CD4-positive, alpha-beta T cell treated with Interleukin-2 at 100 ng/mL for 4 hours (primary cell): ENCODE data around the gene FOXP3.
"Not testable (repeated sequence)": the region's sequence is repeated elsewhere in the genome, so short reads cannot be mapped to it uniquely, and the experiment has no call there.

Experiments used
- DNase-seq: peaks from one replicate; pipeline ENCODE4 v3.0.0-alpha.2; 2020; ENCODE audit warnings: low spot score

FOXP3 gene, protein sequence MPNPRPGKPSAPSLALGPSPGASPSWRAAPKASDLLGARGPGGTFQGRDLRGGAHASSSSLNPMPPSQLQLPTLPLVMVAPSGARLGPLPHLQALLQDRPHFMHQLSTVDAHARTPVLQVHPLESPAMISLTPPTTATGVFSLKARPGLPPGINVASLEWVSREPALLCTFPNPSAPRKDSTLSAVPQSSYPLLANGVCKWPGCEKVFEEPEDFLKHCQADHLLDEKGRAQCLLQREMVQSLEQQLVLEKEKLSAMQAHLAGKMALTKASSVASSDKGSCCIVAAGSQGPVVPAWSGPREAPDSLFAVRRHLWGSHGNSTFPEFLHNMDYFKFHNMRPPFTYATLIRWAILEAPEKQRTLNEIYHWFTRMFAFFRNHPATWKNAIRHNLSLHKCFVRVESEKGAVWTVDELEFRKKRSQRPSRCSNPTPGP

DNA sequence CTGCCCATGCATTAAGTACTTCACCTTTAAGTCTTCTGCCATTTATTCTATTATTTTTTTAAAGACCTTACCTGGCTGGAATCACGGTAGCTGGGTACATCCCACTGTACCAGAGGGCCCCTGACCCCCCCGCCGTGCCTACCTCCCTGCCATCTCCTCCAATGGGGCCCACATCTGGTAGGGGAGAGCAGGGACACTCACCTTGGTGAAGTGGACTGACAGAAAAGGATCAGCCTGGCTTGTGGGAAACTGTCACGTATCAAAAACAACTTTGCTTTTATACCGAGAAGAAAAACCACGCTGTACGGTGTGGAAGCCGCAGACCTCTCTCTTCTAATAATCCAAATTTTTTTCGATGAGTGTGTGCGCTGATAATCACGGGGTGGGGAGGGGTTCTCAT, at the start of gene FOXP3:
Gene FOXP3, minus strand, starts transcription at position 251 of the 400 bp plus-strand sequence. CDS start 6,205 bp downstream, outside the sequence.
- DNase-seq: peak; percentile 46

DNA sequence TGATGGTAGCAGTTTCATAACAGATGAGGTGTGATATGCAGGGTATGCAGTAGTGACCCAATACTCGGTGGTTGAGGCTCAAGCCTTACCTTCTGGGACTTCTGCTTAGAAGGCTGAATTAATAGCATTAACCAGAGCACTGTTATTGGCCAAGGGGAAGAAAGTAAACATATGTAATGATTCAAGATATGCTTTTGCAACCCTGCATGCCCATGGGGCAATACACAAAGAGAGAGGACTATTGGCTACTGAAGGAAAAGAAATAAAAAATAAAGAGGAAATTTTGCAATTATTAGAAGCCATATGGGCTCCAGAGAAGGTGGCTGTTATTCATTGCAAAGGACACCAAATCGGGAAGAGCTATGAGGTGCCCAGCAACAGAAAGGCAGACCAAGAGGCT, 47.7 kb upstream of the FOXP3 start:
- no peak for DNase-seq

DNA sequence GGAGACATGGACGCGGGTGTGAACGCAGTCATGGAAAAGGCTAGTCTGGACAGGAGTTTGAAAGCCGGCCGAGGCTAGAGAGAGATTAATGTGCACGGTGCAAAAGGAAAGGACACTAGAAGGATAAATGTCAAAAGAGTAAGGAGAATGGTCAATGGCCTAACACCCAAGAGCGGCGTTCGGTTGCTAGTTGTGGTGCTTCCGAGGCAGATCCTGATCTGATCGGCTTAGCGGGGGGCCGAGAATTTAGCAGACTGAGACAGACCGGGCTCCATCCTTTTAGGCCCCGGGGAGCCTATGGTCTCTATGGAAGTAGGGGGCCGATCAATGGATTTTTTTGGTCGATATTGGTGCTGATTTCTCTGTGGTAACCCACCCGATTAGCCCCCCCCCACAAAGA, 45.9 kb upstream of the FOXP3 start:
- no peak for DNase-seq

DNA sequence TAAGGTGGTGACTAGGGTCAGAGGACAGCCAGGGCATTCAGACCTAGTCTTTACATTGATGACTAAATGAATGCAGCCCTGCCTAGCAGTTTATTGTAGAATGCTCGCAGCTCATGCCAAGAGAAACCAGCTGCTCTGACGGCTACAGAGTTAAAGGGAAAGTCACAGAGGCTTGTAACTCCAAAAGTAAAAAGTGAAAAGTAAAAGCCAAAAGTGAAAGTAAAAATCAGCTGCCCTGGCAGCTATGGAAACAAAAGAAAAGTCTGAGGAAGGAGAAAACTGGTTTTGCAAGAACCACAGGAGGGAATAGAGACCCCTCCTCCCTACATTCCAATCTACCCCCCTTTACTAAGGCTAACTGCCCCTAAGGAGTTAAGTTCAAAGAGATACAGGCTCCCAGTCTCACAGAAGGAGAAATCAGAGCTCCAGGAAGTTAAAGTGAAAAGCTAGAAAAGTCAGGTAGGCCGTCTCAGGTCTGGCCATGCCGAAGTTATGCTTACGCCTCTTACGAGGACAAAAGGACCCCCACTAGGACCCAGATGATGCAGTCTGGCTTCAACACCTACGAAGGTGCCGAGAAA, 45.0 kb upstream of the FOXP3 start:
- DNase-seq: peak; percentile 31

DNA sequence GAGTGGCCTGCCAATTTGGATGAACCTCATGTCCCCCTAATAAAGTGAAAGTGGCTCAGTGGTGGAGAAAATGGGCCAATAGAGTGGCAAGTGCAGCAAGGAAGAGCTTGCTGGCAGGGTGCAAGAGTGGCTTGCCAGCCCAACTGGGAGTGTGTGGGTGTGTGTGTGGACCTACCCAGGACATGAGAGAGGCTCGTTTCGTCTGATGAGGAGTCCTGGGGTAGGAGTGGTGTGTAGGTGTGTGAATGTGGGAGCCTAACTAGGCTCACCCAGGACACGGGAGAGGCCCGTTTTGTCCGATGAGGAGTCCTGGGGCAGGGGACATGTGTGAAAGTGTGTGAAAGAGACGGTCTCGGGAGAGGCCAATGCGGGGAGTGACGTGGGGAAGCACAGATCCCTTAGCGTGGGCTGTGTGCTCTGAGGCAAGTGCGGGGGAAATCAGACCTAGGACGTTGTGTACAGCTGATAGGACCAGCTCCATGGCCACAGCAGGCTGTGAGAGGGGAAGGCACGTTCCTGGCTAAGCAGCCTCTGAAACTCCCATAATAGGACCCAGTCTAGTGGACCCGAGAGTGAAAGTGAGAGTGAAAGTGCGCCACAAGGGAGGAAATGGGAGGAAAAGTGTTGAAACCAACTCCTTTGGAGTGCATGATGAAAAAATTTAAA, 44.2 kb upstream of the FOXP3 start:
- peak; percentile 27 for DNase-seq

DNA sequence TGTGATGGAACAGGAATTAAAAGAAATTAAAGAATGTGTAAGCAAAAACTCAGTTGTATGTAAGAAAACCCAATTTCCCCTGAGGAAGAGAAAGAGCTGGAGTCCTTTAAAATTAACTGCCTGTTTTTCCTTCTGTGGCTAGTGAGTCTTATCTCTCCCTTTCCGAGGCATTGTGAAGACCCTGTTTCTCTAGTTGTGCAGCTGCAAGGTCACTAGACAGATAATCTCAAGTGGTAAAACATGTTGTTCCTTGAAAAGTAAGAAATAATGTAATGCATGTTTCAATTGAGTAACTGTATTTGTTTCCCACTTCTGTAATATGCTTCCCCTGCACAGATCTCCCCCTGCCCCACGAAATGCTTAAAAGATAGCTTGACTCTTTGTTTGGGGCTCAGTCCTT, 43.3 kb upstream of the FOXP3 start:
- DNase-seq: not testable (repeated sequence)

DNA sequence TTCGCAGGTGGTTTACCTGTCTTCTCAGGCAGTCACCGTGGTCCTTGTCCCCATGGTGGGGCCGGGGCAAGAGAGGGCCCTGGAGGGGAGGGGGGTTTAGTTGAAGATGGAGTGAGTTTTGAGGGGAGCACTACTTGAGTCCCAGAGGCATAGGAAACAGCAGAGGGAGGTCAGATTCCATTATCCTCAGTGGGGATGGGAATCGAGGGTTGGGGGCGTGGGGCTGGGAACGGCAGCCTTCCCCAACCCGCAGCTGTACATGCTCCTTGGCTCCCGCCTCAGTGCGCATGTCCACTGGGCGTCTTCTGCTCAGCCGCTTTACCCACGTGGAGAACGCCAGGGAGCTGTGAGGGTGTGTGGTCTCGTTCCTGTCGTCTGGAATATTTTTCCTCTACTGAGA, 38.8 kb upstream of the FOXP3 start, which contains the start of gene GAGE10:
Gene GAGE10, plus strand, starts transcription at position 301 of the 400 bp plus-strand sequence. CDS start 1,214 bp downstream, outside the sequence.
- no peak for DNase-seq

DNA sequence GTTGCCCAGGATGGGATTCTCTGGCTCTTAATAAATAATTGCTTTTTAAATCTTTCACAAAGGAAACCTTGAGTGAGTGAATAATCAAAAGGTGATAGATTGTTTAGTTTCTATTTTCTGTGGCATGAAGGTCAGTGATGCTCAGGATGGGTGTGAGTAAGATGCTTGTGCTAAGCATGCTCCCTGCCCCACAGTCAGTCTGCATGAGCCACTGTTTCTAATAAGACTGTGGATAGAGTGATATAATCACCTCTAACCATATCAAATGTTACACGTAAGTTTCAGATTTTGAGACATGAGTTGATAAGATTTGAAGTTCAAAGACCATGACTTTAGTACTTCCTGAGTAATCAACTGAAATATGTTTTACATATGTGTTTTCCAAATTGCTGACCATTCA, 36.2 kb upstream of the FOXP3 start:
- no peak for DNase-seq

DNA sequence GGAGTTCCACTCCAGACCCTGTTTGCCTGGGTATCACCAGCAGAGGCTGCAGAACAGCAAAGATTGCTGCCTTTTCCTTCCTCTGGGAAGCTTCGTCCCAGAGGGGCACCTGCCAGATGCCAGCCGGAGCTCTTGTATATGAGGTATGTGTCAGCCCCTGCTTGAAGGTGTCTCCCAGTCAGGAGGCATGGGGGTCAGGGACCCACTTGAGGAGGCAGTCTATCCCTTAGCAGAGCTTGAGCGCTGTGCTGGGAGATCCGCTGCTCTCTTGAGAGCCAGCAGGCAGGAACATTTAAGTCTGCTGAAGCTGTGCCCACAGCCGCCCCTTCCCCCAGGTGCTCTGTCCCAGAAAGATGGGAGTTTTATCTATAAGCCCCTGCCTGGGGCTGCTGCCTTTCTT, 34.8 kb upstream of the FOXP3 start:
- not testable (repeated sequence) for DNase-seq

DNA sequence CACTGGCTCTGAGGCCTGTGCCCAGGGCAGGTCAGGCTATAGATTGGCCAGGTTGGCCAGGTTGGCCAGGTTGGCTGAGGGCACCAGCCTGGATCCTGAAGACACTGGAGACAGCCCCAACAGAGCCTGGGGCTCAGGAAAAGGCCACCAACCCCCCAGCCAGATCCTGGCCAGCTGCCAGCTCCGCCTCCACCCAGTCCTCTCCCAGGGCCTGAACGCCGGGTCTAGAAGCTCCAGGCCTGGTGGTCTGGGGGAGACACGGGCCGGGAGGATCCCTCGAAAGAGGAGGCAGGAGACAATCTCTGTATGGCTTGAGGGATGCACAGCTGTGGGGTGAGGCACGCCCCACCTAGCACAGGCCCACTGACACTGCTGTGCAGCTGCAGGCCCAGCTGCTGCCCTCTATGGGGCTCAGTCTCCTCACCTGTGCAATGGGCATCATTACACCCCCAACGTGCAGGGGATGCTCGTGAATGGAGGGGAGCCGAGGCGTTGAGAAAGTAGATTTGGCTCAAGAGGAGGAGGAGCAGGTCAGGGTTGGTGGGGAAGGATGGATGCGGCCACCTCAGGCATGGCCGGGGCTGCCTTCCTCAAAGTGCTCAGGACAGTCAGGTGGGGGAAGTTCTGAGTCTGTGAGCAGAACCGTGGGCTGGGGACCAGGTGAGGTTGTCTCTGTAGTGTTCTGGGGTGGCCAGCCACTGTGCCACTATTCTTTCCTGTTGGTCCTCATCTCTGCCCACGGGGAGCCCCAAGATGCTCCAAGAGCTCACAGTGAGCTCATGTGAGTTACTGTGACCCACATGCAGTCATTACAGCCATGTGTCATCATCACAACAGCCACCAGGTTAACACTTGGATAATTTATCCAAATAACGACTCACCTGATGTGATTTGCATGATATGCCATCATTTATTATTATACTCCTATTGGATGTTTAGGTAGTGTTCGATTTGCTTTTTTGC, 28.2 kb upstream of the FOXP3 start:
- DNase-seq: no peak

DNA sequence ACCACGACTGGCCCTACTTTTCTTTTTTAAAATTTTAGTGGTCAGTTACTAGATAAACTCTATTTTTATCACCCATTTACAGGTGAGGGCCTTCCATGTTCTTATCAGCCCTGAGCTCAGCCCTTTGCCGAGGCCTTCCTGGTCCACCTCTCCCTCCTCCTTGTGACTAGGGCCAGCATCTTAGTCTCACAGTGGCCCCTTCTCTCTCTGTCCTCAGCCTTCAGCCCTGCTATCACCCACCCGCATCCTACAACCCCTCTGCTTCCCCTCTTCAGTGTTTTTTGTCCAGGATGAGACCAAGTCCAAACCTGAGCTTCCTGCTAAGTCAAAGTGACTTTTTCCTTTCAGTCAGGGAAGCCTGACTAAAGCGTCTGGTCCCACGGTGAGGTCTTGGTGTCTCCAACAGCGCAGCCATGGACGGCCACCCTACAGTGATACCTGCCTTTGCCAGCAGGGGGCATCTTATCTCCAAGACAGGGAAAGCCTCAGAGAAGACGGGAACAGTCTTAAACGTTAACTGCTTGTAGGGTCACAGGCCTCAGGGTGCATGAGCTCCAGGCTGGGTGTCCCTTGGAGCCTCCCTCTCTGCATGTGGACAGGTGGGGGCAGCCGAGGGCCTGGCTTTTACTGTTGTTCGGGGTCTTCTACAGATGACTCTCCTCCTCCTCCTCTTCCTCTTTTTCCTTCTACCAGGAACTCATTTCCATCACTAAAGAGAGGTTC, 27.3 kb upstream of the FOXP3 start:
- DNase-seq: peak; percentile 73

DNA sequence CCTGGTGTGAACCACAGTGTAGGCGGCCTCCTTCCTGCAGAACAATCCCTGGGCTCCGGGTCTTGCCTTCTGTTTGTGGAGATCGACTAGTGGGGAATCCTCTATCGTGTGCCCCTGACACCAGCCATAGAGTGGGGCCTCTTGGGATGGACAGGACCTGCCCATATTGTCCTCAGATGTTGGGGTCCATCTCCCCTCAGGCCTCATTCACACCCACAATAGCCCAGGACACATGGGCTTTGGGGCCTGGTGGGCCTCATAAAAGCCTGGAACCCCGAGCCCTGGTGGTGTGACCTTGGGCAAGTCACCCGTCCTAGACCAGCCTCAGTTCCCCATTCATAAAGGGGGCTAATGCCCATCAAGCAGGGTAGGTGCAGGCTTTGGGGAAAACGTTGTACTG, 25.7 kb upstream of the FOXP3 start:
- no peak for DNase-seq

DNA sequence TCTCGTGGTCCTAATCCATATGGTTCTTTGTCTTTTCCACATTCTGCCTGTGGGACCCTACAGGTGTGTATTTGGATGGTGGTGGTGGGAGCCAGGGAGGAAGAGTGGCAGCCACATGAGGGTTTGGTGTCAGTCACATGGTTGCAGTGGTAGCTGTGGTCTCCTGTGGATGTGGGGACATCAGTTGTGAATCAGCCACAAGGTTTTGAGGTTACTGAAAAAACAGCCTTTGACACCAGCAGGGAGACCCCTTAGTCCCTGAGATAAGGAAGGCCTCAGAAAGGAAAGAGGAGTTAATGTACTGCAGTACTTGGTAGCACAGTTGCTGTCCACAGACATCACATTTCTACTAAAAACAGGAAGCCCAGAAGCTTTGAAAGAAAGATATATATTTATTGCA, 23.2 kb upstream of the FOXP3 start:
- no peak for DNase-seq

DNA sequence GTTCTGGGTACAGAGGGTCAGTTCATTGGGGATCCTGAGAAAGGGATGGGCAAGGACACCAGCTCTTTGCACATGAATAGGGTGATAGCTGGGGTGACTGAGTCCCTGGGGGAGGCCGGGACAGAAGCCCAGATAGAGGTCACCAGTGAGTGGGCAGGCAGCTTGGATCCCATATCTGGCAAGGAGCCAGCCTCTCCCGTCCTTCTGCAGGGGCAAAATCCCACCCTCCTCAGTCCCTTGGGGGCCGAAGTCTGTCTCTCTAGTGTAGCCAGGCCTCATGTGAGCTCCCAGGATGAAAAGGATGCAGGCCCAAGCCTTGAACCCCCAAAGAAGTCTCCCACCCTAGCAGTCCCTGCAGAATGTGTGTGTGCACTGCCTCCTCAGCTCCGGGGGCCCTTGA, 22.1 kb upstream of the FOXP3 start:
- DNase-seq: no peak

DNA sequence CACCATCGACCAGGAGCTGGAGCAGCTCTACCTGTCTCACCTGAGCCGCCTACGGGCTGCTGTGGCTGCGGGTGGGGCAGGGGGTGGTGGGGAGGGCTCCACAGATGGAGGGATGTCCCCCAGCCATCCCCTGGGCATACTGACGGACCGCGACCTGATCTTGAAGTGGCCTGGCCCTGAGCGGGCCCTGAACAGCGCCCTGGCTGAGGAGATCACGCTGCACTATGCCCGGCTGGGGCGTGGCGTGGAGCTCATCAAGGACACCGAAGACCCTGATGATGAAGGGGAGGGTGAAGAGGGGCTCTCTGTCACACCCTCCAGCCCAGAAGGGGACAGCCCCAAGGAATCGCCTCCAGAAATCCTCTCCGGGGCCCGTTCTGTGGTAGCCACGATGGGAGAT, 21.6 kb upstream of the FOXP3 start:
- no peak for DNase-seq

DNA sequence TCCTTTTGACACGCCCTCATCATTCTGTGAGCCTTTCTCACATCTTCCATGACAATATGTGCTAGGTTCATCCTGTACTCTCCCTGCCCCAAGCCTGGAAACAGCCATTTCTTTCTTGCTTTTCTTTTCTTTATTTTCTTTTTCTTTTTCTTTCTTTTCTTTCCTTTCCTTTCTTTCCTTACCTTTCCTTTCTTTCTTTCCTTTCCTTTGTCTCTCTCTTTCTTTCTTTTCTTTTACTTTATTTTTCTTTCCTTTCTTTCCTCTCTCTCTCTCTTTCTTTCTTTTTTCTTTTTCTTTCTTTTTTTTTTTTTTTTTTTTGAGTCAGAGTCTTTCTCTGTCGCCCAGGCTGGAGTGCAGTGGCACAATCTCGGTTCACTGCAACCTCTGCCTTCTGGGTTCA, 19.7 kb upstream of the FOXP3 start:
- DNase-seq: no peak

DNA sequence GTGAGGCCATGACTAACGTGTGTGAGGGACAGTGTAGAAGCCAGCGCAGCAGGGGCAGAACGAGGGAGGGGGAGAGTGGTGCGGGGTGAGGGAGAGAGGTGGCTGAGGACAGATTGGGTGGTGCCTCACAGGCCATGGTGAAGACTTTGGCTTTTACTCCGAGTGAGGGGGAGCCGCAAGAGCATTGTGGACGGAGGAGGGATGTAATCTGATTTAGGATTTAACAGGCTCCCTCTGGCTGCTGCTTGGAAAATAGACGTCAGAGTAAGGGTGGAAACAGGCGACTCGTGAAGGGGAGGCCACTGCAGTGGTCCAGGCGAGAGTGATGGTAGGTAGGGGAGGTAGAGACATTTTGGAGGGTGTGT, 18.1 kb upstream of the FOXP3 start:
- no peak for DNase-seq

DNA sequence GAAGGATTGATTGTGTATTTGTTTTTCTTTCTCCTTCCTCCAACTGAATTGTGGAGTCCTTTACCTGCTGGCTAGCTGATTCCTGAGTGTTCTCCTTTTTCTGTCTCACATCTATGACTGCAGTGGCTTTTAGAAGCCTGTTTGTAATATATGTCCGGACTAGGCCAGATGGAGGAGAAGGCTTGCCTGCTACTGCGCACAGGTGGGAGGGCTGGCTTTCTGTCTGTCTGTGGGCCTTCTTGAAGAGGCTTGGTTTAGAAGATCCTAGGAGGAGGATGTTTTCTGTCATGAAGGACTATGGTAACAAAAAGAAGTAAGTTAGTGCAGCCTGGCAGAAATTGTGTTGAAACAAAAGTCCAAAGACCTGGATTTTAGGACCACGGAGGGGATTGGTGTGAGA, 13.6 kb upstream of the FOXP3 start:
- no peak for DNase-seq

DNA sequence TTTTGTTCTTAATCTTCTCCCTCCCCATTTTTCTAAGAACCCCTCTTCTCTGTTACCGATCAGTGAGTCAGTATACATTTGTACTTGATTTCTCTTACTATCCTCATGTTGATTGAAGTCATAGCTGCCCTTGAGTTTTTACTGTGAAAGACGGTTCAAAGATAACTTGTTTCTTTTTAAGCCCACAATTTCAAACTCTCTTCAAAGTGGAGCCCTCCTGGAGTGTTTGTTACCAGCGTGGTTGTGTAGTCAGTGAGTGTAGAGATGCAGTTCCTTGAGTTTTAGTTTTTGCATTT, 13.0 kb upstream of the FOXP3 start:
- DNase-seq: peak; percentile 68

DNA sequence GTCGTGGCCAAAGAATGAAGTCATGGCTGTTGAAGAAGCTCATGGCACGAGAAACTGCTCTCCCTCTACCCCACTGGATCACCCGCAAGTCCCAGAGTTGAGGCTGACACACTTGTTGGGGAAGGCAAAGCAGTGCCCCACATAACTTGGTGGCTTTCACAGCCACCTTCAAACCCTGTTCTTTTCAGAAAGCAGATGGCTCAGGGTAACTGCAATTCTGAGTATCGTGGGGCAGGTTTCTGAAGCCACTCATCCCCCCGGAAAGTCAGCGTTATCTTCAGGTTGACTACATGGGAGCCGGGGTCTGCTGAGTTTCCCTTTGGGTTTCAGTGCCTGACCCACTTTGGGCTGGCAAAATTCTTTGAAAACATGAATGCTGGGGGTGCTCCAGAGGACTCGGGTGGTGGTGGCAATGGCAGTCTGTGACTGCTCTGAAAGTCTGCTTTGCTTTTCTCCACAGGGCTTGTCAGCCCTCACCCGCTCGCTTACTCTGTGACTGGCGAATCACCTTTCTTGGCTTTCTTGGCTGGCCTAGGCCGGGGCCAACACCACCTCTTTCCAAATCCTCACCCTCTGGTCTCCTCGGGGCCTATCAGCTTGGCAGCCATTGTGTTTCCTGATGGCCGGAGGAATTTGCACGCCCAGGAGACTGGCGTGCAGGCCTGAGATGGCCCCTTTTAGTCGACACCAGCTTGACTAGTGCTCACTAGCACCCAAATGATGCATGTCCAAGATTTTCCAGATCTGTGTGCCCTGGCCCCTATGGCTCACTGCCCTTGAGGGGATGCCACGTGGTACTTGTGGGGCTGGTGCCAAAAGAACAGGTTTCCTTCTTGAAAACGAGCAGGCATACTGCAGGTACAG, 12.4 kb upstream of the FOXP3 start:
- peak; percentile 45 for DNase-seq

DNA sequence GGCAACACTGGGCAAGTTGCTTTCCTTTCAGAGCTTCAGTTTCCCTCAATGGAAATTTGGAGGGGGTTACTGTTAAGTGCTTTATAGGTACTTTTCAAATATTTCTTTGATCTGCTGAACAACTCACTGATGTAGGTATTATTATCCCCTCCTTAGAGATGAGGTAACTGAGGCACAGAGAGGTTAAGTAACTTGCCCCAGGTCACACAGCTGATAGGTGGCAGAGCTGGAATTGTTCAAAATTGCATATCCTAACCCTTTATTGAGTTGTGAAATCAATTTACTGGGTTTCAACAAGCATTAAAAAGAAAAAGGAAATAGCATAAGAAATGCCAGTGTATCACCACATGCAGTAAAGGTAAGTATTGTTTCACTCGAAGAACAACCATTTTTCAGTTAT, 11.7 kb upstream of the FOXP3 start:
- DNase-seq: no peak
